Activated T-cell treated with anti-CD3 and anti-CD28 coated beads, Interleukin-2, amount 50 U/mL, for 72 hours (primary cell): ENCODE data around the gene OTC. TPM values are rescaled to one million over a fixed set of nuclear protein-coding genes. Genes with fewer than 3 reads are reported as not detected.

Source experiments
- ATAC-seq, 2 donors: fragments of 150-1000 bp; cut with Tn5 transposase; replicated peaks in 1 of 2; 2 replicates each; pipeline ENCODE4 v1.10.0; 2021; ENCODE audit warnings: moderate library complexity in 2 of 2, mild to moderate bottlenecking in 1 of 2
- DNase-seq, 2 donors: peaks; one replicate each; pipeline ENCODE4 v3.0.0; 2021 to 2022; ENCODE audit warnings: mixed read lengths in 1 of 2
- H3K27ac Mint-ChIP-seq: one replicate; pipeline ENCODE4 v1.8.0; 2022; ENCODE audit warnings: mild to moderate bottlenecking, moderate library complexity, mixed read lengths
- H3K27me3 Mint-ChIP-seq: one replicate; pipeline ENCODE4 v1.8.0; 2022; ENCODE audit warnings: low read depth, mixed read lengths
- H3K36me3 Mint-ChIP-seq, 2 donors: one replicate each; pipeline ENCODE4 v1.8.0; 2022; ENCODE audit warnings: mixed read lengths in 2 of 2, mild to moderate bottlenecking in 1 of 2; ENCODE audit not compliant: insufficient read depth in 2 of 2
- H3K4me1 Mint-ChIP-seq: one replicate; pipeline ENCODE4 v1.8.0; 2022; ENCODE audit warnings: low read depth, mixed read lengths
- H3K4me3 Mint-ChIP-seq, 2 donors: one replicate each; pipeline ENCODE4 v1.8.0; 2022; ENCODE audit warnings: mild to moderate bottlenecking in 2 of 2, mixed read lengths in 2 of 2, moderate library complexity in 2 of 2
- H3K9me3 Mint-ChIP-seq, 2 donors: one replicate each; pipeline ENCODE4 v1.8.0; 2022; ENCODE audit warnings: mixed read lengths in 2 of 2
- total RNA-seq, 2 donors: library from RNA; stranded (reverse); gene quantifications; one replicate each; pipeline ENCODE4 v1.2.3, GENCODE V29; 2022

Gene OTC
- total RNA-seq, 2 donors from 2014 or later: not detected

DNA sequence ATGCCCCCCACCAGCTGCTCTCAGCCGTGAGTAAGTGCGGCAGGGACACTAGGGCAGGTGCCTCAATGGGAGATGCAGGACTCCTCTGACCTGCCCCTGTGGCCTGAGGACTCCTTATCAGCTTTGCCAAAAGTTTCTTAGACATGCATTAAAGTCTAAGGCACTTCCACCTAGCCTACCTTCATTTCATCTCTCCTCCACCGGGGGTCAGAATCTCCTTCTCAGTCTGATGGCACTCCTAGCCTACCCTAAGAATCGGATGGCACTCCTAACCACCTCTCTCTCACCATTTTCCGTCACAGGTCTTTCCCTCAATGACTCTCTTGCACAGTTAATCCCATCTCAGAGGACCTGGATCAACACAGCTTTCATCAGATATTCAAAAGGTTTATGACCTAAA lies 85.9 kb downstream of the OTC start:
- Mint-ChIP-seq H3K9me3 (no peaks in the 10 kb centered on the region), H3K4me1 (no peaks in the 10 kb centered on the region), H3K27me3 (peaks cover 37% of the 10 kb centered on the region), H3K27ac (no peak overlapping the region), H3K4me3 (no peak overlapping the region), H3K36me3 (no peaks in the 10 kb centered on the region)
- ATAC-seq (no peak), DNase-seq (no peak)

DNA sequence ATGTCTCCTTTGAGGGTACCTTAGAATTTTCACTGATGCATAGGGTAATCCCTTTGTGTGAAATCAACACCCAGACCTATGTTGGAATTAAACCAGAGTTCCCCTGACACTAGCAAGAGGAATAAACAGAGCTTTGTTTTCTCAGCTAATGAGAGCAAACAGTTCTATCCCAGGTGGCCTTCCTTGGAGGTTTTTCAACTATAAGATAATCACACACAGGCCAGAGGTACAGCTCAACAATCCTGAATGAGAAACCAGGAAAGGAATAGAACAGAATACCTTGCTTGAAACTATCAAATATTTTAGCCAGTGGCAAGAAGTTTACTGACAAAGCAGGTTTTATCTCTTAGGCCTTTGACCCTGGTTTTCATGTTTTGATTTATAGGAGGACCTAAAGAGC lies 100.2 kb downstream of the OTC start:
- Mint-ChIP-seq H3K9me3 (peaks cover 0 to 3% of the 10 kb centered on the region in 2 donors), H3K27me3 (peaks cover 8% of the 10 kb centered on the region)

DNA sequence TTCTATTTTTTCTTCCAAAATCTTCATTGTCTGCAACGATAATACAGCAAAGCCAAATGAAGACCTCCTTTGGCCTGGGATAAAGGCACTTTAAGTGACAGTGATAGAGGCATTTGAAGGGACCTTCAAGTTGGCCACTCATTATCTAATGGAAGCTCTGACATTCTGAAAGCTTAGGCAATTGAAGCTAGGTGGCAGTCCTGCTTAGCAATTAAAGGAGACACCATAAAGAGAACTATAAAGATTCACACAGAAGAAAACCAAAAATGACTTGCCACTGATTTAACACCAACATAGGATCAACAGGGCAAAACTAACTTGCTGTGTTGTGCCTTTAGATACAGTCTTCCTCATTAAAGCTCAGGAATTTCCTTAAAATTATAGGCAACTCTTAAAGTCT lies 105.7 kb downstream of the OTC start:
- Mint-ChIP-seq H3K9me3 (peaks cover 0 to 4% of the 10 kb centered on the region in 2 donors), H3K36me3 (no peaks in the 10 kb centered on the region), H3K27ac (no peak overlapping the region), H3K4me1 (no peaks in the 10 kb centered on the region), H3K4me3 (no peak overlapping the region), H3K27me3 (peaks cover 14% of the 10 kb centered on the region)
- DNase-seq (no peak), ATAC-seq (no peak)

More for the DNA sequence above, 100.2 kb downstream of the OTC start:
- Mint-ChIP-seq H3K36me3 (no peaks in the 10 kb centered on the region), H3K27ac (no peak overlapping the region), H3K4me3 (no peak overlapping the region), H3K4me1 (no peaks in the 10 kb centered on the region)
- no peak for DNase-seq
- ATAC-seq: no peak

DNA sequence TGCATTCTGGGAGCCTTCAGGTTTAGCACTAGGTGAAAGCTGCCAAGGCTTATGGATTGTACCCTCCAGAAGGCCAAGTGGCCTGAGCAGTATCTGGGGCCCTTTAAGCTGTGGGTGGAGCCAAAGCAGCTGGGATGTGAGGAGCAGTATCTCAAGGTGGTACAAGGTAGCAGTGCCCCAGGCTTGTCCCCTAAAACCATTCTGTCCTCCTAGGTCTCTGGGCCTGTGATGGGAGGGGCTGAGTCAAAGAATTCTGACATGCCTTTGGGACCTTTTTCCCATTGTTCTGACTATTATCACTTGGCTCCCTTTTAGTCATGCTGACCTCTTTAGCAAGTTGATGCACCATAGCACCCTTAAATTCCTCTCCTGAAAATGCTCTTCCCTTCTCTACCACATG lies 109.9 kb downstream of the OTC start:
- H3K9me3 Mint-ChIP-seq: peaks cover 0 to 6% of the 10 kb centered on the region in 2 donors
- H3K36me3 Mint-ChIP-seq: no peaks in the 10 kb centered on the region
- H3K27me3 Mint-ChIP-seq: peaks cover 27% of the 10 kb centered on the region
- DNase-seq: no peak
- no peaks in the 10 kb centered on the region for H3K4me1 Mint-ChIP-seq
- H3K27ac Mint-ChIP-seq: no peak overlapping the region
- no peak for ATAC-seq
- no peak overlapping the region for H3K4me3 Mint-ChIP-seq

DNA sequence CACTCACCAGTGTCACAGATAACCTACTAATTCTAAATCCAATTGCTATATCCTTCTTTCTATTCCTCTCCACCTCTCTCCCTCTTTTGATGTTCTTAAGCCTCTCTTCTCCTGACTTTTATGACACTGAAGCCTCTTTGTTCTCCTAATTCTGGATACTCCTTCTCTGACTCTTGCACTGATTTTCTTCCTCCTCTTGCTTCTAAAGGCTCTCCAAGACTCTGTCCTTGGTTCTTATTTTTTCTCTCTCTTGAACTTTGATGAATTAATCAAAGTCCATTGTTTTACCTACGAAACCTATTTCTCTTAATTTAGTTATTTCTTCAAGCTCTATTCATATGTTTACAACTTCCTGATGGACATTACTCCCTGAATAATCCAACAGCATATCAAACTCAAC lies 113.3 kb downstream of the OTC start:
- Mint-ChIP-seq H3K9me3 (peaks cover 1 to 6% of the 10 kb centered on the region in 2 donors), H3K27me3 (peaks cover 17% of the 10 kb centered on the region), H3K4me1 (no peaks in the 10 kb centered on the region), H3K36me3 (no peaks in the 10 kb centered on the region), H3K4me3 (no peak overlapping the region), H3K27ac (no peak overlapping the region)
- no peak for DNase-seq
- no peak for ATAC-seq

DNA sequence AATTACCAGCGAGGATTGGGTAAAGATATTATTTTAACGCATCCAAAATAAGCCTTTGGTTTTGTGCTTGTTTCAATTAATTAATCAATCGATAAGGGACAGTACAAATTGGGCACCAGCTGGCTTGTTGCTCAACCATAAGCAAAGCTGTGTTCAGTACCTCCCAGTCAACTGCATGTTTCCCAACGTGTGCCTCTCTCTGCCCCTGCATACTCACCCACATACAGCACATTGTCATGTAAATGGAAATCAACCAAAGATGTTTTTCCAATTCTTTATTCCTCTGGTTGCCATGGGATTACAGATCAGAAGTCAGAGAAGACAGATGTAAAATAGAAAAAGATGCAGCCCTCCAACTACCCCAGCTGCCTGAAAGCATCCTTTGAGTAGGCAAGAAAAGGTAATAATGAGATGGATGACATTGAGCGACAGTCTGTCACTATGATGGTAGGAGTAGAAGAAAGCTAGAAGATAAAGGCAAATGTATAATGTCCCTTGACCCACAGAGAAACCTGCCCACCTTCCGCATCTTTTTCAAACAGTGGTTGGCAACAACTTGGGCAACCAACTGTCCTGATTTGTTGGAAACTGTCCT lies 116.3 kb downstream of the OTC start:
- DNase-seq (no peak), ATAC-seq (no peak)
- Mint-ChIP-seq H3K9me3 (peaks cover 0 to 1% of the 10 kb centered on the region in 2 donors), H3K27me3 (peaks cover 18% of the 10 kb centered on the region), H3K4me1 (no peaks in the 10 kb centered on the region), H3K4me3 (no peak overlapping the region), H3K27ac (no peak overlapping the region), H3K36me3 (no peaks in the 10 kb centered on the region)

Other genes starting within 250 kb of the OTC start
- not detected for gene SRPX, start 131.7 kb upstream of the OTC start, total RNA-seq
- gene RPGR, start 25.1 kb upstream of the OTC start, total RNA-seq: 1 to 10 TPM; 8.6 to 8.7 TPM
- under 1 TPM; 0.60 to 0.62 TPM for gene TSPAN7, start 208.9 kb downstream of the OTC start, total RNA-seq